DND-41 (cell line): ENCODE results near the gene KRR1.
"Not testable (repeated sequence)": the region's sequence is repeated elsewhere in the genome, so short reads cannot be mapped to it uniquely, and the experiment has no call there.

Source experiments
- EZH2 ChIP-seq: IDR thresholded peaks from 3 replicates; pipeline ENCODE4 v1.6.1; 2012; ENCODE audit warnings: borderline replicate concordance, low read depth, mild to moderate bottlenecking, moderate library complexity, low read length, inconsistent platforms; ENCODE audit not compliant: severe bottlenecking
- TF ChIP-seq, protein P1 (sequence below): IDR thresholded peaks from 2 replicates; pipeline ENCODE4 v1.5.1; 2012; ENCODE audit warnings: borderline replicate concordance, low read length, moderate library complexity, mild to moderate bottlenecking; ENCODE audit not compliant: poor library complexity, severe bottlenecking; ENCODE audit errors: extremely low read depth

DNA sequence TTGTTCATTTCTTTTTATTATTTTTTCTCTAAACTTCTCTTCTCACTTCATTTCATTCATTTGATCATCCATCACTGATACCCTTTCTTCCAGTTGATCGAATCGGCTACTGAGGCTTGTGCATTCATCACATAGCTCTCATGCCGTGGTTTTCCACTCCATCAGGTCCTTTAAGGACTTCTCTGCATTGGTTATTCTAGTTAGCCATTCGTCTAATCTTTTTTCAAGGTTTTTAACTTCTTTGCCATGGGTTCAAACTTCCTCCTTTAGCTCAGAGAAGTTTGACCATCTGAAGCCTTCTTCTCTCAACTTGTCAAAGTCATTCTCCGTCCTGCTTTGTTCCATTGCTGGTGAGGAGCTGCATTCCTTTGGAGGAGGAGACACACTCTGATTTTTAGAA, 10.7 kb upstream of the KRR1 start:
- TF ChIP-seq EZH2, result not testable (repeated sequence)
- TF ChIP-seq, protein P1, sequence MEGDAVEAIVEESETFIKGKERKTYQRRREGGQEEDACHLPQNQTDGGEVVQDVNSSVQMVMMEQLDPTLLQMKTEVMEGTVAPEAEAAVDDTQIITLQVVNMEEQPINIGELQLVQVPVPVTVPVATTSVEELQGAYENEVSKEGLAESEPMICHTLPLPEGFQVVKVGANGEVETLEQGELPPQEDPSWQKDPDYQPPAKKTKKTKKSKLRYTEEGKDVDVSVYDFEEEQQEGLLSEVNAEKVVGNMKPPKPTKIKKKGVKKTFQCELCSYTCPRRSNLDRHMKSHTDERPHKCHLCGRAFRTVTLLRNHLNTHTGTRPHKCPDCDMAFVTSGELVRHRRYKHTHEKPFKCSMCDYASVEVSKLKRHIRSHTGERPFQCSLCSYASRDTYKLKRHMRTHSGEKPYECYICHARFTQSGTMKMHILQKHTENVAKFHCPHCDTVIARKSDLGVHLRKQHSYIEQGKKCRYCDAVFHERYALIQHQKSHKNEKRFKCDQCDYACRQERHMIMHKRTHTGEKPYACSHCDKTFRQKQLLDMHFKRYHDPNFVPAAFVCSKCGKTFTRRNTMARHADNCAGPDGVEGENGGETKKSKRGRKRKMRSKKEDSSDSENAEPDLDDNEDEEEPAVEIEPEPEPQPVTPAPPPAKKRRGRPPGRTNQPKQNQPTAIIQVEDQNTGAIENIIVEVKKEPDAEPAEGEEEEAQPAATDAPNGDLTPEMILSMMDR, result not testable (repeated sequence)
